ENCODE measurements around the gene ELP4. TPM values are rescaled to one million over a fixed set of nuclear protein-coding genes. Genes with fewer than 3 reads are reported as not detected.

The ELP4 gene
- polyA plus RNA-seq, 2 of the 4 experiments (the other 2 are of a cell fraction), result 16.9 to 26.0 TPM

DNA sequence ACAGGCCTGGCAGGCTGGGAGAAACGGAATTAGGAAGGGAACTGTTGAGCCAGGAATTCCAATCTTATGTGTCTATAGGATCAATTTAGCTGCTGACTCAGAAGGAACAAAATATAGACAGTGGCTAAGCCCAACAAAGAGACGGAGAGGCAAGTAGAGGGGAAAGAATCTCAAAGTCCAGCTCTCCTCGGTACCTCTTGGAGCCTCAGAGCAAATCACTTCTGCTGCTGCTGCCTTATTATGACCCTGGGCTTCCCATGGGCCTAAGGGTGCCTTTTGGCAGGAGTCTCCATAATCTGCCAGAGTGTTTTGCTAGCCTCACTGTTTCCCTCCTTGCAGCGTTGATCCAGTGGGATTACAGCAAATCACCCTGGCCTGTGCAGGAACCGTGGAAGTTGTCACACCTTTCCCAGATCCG is 269.8 kb downstream of the ELP4 start:
- H3K27ac ChIP-seq, result no peak overlapping the region

DNA sequence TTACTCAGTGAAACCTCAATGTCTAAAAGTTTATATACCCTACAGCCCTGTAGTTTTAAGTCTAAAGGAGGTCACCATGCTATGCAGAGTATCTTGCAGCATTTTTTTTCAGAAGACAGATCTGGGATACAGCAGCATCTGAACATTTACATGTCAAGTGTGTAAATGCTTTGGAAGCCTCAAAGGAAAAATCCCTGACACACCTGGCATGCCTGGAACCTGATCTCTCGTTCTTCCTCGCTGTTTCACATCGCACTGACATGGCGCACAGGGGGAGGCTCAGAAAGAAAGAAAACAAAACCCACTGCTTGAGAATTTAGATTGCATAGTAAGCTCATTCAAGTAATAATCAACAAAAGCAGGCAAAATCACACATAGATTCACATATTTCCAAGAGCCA is 270.5 kb downstream of the ELP4 start:
- no peak for DNase-seq (ENCODE audit: low read depth in 1 of 2, low spot score in 1 of 2)
- no peak for ATAC-seq
- WGBS (ENCODE audit: missing lambda C conversion rate), result 91% methylated on average over 4 of the region's 4 CpGs
- no peak overlapping the region for H3K27ac ChIP-seq
- ChIA-PET CTCF (interaction anchor here (1.1 to 1.4 kb wide), 2 partner anchors 10 to 15 kb away, joined by 3 read pairs; no protein-coding TSS in a partner anchor), POLR2A (no interaction called here)
- H3K4me1 ChIP-seq, result no peaks in the 10 kb centered on the region
- no peak overlapping the region for H3K4me3 ChIP-seq
- FAIRE-seq, result no peak
- H3K9me3 ChIP-seq, result no peaks in the 10 kb centered on the region
- TF ChIP-seq HOXA7 (CRISPR knock-in tag; IDR thresholded peaks at IDR 0.05) (no peak), KDM1A (IDR thresholded peaks at IDR 0.05; ENCODE audit: low read depth) (no peak), ZFP36 (IDR thresholded peaks at IDR 0.05; ENCODE audit: borderline replicate concordance, partially characterized antibody) (no peak), POLR2A (IDR thresholded peaks at IDR 0.05; ENCODE audit: low read length) (no peak), RCOR1 (IDR thresholded peaks at IDR 0.05; ENCODE audit: low read depth, low read length) (no peak), MAFK (IDR thresholded peaks at IDR 0.05; ENCODE audit: partially characterized antibody) (no peak)
- TF ChIP-seq, protein P1, sequence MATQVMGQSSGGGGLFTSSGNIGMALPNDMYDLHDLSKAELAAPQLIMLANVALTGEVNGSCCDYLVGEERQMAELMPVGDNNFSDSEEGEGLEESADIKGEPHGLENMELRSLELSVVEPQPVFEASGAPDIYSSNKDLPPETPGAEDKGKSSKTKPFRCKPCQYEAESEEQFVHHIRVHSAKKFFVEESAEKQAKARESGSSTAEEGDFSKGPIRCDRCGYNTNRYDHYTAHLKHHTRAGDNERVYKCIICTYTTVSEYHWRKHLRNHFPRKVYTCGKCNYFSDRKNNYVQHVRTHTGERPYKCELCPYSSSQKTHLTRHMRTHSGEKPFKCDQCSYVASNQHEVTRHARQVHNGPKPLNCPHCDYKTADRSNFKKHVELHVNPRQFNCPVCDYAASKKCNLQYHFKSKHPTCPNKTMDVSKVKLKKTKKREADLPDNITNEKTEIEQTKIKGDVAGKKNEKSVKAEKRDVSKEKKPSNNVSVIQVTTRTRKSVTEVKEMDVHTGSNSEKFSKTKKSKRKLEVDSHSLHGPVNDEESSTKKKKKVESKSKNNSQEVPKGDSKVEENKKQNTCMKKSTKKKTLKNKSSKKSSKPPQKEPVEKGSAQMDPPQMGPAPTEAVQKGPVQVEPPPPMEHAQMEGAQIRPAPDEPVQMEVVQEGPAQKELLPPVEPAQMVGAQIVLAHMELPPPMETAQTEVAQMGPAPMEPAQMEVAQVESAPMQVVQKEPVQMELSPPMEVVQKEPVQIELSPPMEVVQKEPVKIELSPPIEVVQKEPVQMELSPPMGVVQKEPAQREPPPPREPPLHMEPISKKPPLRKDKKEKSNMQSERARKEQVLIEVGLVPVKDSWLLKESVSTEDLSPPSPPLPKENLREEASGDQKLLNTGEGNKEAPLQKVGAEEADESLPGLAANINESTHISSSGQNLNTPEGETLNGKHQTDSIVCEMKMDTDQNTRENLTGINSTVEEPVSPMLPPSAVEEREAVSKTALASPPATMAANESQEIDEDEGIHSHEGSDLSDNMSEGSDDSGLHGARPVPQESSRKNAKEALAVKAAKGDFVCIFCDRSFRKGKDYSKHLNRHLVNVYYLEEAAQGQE (IDR thresholded peaks at IDR 0.05), result no peak
- TF ChIP-seq, protein P2, sequence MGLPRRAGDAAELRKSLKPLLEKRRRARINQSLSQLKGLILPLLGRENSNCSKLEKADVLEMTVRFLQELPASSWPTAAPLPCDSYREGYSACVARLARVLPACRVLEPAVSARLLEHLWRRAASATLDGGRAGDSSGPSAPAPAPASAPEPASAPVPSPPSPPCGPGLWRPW (IDR thresholded peaks at IDR 0.05), result no peak
- H3K4me2 ChIP-seq, result no peak overlapping the region

More for the DNA sequence above, 269.8 kb downstream of the ELP4 start:
- Histone ChIP-seq H3K4me1 (no peaks in the 10 kb centered on the region), H3K4me2 (no peak overlapping the region), H3K9me3 (no peaks in the 10 kb centered on the region), H3K4me3 (no peak overlapping the region)
- no peak for TF ChIP-seq MAZ (IDR thresholded peaks at IDR 0.05; ENCODE audit: borderline replicate concordance, low read depth, low read length)
- TF ChIP-seq, protein P3, sequence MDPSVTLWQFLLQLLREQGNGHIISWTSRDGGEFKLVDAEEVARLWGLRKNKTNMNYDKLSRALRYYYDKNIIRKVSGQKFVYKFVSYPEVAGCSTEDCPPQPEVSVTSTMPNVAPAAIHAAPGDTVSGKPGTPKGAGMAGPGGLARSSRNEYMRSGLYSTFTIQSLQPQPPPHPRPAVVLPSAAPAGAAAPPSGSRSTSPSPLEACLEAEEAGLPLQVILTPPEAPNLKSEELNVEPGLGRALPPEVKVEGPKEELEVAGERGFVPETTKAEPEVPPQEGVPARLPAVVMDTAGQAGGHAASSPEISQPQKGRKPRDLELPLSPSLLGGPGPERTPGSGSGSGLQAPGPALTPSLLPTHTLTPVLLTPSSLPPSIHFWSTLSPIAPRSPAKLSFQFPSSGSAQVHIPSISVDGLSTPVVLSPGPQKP (IDR thresholded peaks at IDR 0.05; ENCODE audit: low read depth, low read length), result no peak
- TF ChIP-seq RAD21 (conservative IDR thresholded peaks at IDR 0.05 in 1 of 2, IDR thresholded peaks at IDR 0.05 in 1 of 2), result no peak
- no peak for TF ChIP-seq CHD2 (IDR thresholded peaks at IDR 0.05; ENCODE audit: low read length, partially characterized antibody)
- no peak for TF ChIP-seq CBX8 (IDR thresholded peaks at IDR 0.05)
- TF ChIP-seq EHMT2 (IDR thresholded peaks at IDR 0.05; ENCODE audit: low read depth), result no peak
- TF ChIP-seq FOXS1 (CRISPR knock-in tag; IDR thresholded peaks at IDR 0.05), result no peak
- TF ChIP-seq, protein P4, sequence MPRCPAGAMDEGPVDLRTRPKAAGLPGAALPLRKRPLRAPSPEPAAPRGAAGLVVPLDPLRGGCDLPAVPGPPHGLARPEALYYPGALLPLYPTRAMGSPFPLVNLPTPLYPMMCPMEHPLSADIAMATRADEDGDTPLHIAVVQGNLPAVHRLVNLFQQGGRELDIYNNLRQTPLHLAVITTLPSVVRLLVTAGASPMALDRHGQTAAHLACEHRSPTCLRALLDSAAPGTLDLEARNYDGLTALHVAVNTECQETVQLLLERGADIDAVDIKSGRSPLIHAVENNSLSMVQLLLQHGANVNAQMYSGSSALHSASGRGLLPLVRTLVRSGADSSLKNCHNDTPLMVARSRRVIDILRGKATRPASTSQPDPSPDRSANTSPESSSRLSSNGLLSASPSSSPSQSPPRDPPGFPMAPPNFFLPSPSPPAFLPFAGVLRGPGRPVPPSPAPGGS (IDR thresholded peaks at IDR 0.05), result no peak
- no peak for TF ChIP-seq ZC3H11A (IDR thresholded peaks at IDR 0.05)
- TF ChIP-seq CBX2 (IDR thresholded peaks at IDR 0.05; ENCODE audit: borderline replicate concordance, low read depth), result no peak
- no peak for TF ChIP-seq ESRRA (IDR thresholded peaks at IDR 0.05; ENCODE audit: borderline replicate concordance, low read length)
- no peak for TF ChIP-seq JUN (IDR thresholded peaks at IDR 0.05)
- TF ChIP-seq JUNB (IDR thresholded peaks at IDR 0.05), result no peak
- no peak for TF ChIP-seq TFCP2L1 (CRISPR knock-in tag; IDR thresholded peaks at IDR 0.05)
- ATAC-seq, result no peak
- ChIA-PET CTCF (interaction anchor here (1.4 kb wide), 1 partner anchor 10 kb away, joined by 3 read pairs; no protein-coding TSS in a partner anchor), POLR2A (no interaction called here)
- no peak for FAIRE-seq
- no peak for DNase-seq (ENCODE audit: low read depth in 1 of 2, low spot score in 1 of 2)
- 73% methylated on average over 6 of the region's 6 CpGs for WGBS (ENCODE audit: missing lambda C conversion rate)

Data from A549 (cell line).